SK-N-DZ (cell line): ENCODE results near the gene NXNL2. TPM values are rescaled to one million over a fixed set of nuclear protein-coding genes. Genes with fewer than 3 reads are reported as not detected.

Experiments
- DNase-seq: peaks from one replicate; pipeline ENCODE4 v3.0.0-alpha.2; 2015; ENCODE audit warnings: low spot score
- polyA plus RNA-seq, 2 experiments: library from polyadenylated mRNA; depleted of rRNA; stranded (reverse); fragments of >200 nt; gene quantifications; 2 replicates each; pipeline ENCODE4 v1.2.3, GENCODE V29; 2014

The NXNL2 gene
- polyA plus RNA-seq (2014; cell fraction: cytosol; rRNA removed) = 0.16 TPM in 1 of 2 replicates, not detected in the other
- not detected in 2 replicates for polyA plus RNA-seq (2014; cell fraction: nucleus; rRNA removed)

DNA sequence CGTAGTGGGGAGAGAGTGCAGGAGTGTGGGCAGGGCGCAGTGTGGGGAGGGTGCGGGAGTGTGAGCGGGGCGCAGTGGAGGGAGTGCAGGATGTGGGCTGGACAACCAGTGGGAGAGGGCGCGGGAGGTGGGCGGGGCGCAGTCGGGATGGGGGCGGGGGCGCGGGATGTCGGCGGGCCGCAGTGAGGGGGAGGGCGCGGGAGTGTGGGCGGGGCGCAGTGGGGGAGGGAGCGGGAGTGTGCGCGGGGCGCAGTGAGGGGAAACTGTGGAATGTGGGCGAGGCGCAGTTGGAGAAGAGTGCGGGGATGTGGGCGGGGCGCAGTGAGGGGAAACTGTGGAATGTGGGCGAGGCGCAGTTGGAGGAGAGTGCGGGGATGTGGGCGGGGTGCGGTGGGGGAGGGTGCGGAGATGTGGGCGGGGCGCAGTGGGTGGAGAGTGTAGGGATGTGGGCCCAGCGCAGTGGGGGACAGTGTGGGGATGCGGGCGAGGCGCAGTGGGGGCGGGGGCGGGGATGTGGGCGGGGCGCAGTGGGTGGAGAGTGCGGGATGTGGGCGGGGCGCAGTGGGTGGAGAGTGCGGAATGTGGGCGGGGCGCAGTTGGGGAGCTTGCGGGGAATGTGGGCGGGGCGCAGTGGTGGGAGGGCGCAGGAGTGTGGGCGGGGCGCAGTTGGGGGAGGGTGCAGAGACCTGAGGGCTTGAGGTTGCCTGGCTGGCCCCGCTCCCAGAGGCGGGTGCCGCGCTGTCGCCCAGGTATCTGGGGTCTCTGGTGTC, at the start of gene NXNL2:
Gene NXNL2 (plus strand): TSS at position 723 of the 770 bp plus-strand sequence. CDS start 257 bp downstream, outside the sequence.
- no peak for DNase-seq

DNA sequence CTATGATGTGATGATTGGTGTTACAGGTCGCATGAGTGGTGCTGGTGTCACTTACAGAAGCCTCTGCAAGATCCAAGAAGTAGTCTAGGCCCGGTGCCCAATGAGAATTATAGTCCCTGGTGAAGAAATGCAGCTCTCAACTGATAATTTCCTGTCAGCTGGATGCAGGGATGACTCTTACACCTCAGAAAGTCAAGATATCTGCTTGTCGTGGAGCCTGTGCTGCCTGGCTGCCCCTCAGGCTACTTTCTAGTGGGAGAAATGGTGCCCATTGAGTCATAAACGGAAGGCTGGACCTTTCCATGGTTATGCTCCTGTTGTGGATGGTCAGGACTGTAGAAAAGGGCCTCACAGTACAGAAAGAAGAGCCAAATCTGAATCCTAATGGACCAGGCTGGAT, 46.8 kb upstream of the NXNL2 start:
- no peak for DNase-seq

DNA sequence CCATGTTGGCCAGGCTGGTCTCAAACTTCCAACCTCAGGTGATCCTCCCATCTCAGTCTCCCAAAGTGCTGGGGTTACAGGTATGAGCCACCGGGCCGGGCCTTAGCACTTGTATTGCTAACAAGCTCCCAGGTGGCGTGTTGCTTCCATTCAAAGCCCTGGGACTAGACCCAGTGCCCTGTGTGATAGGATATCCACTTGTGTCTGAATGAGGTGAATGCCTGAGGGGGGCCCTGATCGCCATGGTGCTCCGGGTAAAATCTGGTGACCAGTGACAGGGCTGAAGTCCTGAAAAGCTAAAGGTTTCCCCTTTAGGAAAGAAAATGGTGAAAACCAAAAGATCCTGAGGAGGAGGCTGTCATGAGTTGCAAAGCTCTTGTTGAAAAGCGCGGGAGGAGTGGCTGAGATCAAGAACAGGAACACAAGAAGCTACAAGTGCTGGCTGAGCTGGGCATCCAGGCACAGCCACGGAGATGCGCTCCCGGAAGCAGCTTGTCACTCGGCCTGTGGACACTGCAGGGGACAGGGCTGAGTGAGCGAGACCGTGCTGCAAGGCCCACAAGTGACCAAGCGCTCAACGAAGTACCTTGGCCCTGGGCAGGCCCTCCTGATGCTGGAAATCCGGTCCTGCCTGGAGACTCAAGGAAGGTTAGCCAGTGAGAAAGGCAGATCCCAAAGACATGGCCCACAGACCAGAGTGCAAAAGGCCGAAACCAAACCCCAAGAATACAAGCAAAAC, 39.8 kb upstream of the NXNL2 start:
- no peak for DNase-seq

DNA sequence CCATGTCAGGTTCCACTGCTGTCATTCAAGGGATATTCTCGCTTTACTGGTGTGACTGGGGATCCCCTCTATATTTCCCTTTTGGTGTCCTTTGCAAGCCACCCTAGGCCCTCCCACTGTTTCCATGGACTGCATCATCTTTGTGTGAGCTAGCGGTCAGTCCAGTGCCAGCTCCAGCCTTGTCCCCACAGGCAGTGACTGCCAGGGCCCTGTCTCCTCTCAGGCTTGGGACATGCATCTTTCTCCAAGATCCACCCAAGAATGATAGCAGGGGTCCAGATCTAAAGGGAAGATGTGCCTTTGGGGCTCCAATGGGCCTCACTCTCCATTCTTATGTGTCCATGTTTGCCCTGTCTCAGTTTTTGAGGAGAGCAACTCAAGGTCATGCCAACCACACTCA, 37.8 kb upstream of the NXNL2 start:
- no peak for DNase-seq

DNA sequence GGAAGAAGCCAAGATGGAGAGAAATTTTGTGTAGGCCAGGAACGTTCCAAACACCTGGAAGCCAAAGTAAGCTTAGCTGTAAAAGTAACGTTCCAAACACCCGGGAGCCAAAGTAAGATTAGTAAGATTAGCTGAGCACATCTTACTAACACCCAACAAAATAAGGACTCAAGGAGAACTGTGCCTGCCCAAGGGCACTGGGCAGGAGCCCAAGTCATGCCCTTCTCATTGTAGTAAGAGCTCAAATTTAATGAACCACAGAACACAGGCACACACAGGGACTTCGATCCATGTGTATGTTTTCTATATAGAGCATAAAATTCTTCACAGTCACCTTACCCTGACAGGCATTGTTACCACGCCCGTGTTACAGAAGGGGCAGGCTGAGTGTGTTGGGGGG, 36.1 kb upstream of the NXNL2 start:
- DNase-seq = no peak

DNA sequence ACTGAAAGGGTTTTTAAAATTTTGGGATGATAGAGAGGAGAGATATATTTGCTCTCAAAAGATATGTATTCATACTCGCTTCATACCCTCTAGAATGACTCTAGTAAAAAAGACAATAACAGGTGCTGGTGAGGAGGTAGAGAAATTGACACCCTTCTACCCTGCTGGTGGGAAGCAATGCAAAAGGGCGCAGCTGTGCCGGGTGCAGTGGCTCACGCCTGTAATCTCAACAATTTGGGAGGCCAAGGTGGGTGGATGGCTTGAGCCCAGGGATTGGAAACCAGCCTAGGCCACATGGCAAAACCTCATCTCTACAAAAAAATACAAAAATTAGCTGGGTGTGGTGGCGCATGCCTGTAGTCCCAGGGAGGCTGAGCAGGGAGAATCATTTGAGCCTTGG, 33.9 kb upstream of the NXNL2 start:
- no peak for DNase-seq

DNA sequence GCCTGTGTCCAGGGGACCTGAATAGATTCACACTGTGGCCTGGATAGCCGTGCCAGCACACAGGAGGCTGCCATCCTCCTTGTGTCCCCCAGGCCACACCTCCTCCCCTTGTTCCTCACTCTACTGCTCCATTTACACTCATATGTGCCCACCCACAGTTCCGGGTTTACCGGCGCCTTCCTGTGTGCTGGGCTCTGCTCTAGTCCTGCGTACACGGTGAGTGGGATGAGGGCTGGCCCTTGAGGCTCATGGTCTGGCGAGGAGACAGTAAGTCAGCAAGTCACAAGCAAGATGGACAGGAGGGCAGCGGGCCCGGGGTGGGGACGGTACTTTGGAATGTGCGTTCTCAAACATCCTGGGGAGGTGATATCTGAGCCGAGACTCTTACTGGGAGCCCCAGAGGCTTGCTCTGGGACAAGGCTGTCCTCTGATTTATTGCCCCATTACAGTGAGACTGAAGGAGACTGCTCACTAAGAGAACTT, 32.4 kb upstream of the NXNL2 start:
- no peak for DNase-seq

DNA sequence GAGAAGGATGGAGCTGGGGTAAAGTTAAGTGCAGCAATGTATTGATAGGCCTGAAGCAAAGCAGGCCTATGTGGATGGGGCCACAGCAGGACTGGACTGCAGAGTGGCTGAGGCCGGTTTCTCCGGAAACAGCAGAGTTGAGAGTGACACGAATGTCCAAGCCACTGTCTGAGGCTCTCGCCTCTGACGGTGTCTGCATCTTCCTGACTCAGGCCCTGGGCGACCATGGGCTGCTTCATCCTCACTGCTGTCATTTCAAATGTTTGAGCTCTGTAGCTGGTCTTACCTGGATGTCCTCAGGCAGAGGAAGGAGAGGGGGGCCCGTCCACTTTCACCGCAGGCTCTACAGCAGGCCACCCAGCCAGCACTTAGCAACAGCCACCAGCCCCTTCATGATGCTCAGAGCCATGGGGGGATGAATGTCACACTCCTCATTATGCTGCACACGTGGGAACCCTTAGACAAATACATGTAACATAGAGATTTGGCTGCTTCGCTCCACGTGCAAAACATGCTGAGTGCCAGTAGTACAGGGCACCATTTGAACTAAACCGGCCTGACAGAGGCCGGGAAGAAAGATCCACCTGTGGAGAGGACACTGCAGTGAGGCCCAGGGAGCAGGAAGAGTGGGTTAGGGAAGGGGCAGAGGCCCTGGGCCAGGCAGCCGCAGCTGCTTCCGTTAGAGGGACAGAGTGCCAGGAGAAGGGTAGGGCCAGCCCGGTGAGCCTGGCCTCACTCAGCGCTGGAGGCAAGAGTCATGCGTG, 31.7 kb upstream of the NXNL2 start:
- no peak for DNase-seq

DNA sequence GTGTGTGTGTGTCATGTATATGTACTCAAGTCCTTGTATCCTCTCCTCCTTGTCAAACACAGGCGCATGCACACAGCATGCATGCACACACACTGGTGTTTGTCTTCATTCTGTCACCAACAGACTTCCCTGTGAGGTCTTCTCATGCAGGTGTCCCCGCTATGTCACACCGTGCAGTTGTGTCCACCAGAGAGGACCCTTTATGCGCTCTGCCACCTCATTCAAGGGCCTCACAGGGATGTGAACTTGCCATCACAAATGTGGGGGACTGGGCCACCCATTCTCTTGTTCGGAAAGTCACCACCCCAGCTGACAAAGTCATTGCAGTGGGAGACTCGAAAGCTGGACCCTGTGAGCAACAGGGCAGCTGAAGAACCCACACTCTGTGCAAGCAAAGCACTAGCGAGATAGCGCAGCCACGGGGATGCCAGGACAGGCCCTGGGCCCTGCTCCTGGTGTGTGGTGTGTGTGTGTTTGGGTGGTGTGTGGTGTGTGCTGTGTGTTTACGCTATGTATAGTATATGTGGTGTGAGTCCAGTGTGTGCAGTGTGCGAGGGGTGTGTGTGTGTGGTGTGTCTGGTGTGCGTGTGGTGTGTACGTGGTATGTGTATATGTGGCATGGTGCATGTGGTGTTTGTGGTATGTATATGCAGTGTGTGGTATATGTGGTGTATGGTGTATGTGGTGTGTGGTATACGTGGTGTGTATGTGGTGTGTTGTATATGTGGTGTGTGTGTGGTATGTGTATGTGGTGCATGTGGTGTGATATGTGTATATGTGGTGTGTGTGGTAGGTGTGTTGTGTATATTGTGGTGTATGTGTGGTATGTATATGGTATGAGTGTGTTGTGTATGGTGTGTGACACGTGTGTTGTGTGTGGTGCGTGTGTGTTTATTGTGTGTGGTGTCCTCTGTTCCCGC, 30.9 kb upstream of the NXNL2 start:
- DNase-seq = no peak

DNA sequence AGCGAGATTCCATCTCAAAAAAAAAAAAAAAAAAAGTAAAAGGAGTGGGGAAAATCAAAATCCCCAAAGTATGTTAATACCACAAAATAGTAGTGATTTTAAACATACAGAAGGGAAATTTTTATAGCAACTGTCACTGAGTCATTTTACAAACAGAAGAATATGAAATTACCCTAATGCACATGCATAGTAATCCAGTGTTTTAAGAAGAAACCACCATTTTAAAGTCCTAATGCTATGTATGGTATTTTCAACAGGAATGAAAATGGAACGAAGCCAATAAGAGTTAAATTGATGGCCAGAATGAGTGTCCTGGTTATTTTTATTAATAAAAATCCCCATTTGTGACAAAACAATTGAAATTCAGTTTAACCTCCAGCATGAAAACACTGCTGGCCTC, 26.7 kb upstream of the NXNL2 start:
- DNase-seq = no peak

DNA sequence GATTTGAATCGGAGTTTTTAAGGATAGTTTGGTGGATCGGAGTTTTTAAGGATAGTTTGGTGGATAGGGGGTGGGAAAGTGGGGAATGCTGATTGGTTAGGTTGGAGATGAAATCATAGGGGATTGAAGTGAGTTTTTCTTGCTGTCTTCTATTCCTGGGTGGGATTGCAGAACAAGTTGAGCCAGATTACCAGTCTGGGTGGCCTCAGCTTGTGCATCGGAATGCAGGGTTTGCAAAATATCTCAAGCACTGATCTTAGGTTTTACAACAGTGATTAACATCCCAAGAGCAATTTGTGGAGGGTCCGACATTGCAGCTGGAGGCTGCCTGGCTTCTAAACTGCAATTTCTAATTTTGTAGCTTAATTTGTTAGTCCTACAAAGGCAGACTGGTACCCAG, 23.1 kb upstream of the NXNL2 start:
- no peak for DNase-seq

DNA sequence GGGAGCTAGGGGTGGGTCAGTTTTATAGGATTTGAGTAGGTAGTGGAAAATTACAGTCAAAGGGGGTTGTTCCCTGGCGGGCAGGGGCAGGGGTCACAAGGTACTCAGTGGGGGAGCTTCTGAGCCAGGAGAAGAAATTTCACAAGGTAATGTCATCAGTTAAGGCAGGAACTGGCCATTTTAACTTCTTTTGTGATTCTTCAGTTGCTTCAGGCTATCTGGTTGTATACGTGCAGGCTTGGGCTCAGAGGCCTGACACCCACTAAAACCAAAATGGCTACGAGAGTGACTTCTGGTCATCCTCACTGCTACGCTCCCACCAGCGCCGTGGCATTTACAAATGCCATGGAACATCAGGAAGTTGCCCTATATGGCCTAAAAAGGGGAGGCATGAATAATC, 20.7 kb upstream of the NXNL2 start:
- DNase-seq = no peak

DNA sequence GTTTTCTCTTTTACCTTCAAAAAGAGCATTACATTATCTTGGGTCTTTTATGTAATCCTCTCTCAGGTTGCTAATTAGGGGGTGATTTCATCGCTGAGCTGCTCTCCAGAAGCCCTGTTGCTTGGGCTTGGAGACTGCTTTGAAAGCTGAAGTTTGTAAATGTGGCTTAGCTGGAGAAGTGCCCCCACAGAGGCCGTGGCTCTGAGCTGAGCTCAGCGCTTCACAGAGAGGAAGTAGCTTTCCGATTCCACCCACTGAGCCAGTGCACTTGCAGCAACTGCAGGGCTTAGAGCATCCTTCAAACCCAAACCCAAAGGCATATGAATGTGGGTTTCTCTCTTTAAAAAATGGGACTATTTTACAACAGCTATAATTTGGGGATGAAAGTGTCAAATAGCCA, 13.7 kb upstream of the NXNL2 start:
- DNase-seq = no peak

DNA sequence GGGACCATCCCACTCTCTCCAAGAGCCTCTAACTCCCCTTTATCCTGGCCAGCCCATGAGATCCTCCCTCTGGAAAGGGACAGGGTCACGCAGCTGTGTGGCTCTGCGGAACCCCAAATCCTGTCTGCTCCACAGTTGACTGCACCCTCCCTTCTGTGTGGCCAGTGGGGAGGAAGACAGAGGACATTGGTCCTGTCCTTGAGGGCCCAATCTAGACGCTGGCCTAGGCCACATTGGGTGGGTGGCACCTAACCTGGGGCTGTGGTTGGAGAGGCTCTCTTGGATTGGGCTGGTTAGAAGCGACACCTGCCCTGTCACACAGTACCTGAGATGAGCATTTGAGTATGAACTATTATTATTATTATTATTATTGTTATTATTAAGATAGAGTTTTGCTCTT, 12.6 kb upstream of the NXNL2 start:
- no peak for DNase-seq

DNA sequence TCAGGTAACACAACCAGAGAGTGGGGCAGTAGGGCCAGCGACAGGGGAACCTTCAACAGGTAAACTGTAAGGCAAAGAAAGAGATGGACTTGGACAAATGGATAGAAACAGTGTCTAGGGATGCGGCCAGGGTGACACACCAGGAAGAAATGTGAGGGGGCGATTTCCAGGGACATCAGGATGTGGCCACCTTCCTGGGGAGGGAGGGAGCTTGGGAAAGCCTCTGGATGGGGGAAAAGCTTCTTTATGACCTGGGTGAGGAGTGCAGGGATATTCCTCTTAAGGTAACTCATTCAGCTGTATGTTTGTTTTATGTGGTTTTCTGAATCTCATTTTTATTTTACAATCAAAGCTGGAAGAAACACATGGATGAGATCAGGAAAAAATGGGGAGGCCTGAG, 11.9 kb upstream of the NXNL2 start:
- no peak for DNase-seq

DNA sequence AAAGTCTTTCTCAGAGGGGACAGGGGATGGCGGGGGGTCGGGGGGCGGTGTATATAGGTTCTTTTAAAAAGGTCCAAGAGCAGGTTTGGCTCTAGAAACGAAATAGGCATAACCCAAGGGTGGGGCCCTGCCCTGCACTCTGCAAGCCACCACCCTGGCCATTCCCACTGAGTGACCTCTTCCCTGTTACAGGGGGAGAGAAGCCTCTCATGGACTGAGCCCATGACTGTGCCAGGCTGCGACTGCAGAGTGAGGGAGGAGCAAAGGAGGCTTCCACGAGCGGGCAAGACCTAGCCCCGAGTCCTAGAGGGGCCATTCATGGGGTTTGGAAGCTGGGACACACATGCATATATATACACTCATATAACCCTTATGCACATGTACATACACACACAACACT, 10.1 kb upstream of the NXNL2 start:
- DNase-seq = no peak

DNA sequence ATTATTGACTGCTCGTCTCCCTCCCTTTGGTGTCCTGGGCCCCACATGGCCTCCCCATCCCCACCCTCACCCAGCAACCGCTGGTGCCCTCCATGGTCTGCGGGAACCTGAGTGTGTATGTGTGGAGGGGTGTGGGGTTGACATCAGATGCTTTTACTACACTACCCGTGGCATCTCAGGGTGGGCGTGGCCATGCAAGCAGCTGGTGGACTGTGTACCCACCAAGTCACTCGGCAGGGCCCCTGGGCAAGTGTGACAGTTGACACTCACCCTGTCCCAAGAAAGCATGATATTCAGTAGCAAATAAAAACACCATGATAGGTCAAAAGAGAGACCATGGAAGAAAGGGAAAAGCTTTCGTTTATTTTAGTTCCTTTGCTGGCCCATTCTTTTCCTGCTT, 7.4 kb upstream of the NXNL2 start:
- DNase-seq = no peak

DNA sequence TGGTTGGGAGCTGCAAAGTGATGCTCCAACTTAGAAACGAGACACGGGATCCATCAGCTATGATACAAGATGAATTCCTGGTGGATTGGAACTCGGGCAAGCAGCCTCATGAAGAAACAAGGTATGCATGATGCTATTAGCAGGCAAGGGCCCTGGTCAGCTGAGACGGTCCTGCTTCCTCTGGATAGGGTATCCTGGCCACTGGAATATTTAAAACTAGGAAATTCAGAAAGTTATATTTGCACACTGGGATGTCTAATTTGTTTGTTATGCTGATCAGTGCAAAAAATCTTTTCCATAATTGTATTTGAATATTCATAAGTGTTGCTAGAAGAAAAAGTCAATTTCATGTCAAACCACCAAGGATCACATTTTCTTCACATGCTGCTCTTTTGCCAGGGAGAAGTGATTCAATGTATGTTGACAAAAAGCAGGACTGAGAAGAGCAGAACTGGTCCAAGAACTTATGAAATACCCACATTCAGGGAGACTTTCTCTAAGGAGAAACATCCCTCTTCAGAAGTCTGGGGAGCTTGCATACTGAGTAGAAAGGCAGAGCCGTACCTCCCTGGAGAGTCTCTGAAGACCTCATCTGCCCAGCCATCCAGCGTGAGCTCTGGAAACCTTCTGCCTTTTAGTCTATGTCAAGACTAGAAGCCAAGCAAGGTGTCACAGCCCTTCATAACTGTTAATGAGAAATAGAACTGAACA, 6.7 kb upstream of the NXNL2 start:
- no peak for DNase-seq

DNA sequence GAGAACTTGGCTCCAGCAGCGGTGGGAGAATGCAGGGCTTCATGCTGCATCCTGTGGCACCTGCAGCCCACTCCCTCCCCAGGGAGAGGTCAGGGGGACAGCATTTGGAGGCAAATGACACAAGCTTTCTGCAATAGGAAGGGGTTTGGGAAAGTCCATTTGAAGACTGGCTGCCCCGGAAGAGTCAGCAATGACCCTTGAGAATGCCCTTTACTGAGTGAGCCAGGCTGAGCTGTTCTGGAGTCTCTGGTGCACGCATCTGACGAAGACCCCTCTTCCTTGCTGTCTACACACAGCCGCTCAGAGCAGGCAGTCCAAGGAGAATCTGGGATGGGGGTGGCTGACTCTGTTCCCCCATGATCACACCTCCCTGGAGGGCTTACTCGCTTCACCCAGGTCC, 5.5 kb upstream of the NXNL2 start:
- DNase-seq = no peak

DNA sequence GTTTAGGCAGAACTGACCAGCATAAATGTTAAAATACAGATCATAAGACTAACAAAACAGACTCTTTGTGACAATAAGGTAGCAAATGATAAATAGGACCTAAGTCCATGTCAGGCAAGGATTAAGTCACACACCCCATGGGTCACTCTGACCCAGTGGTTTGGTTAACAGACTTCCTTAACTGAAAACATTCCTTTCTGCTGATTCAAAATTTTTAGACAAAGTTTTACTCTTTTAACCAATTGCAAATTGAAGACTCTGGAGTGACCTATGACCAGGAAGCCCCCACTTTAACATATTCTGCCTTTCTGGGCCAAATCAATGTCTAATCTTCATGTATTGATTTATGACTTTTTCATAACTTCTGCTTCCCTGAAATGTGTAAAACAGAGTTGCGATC, 4.9 kb upstream of the NXNL2 start:
- no peak for DNase-seq
